Lower lobe of right lung (tissue), 2 donors: Measurements from ENCODE around the gene RALGDS. TPM values are rescaled to one million over a fixed set of nuclear protein-coding genes. Genes with fewer than 3 reads are reported as not detected.
"Not testable (repeated sequence)": the region's sequence is repeated elsewhere in the genome, so short reads cannot be mapped to it uniquely, and the experiment has no call there.

Source experiments
- ATAC-seq, 2 donors: fragments of 200-7000 bp; cut with Tn5 transposase; one replicate each; pipeline ENCODE4 v1.9.1; 2020 to 2022; ENCODE audit warnings: mild to moderate bottlenecking in 2 of 2, moderate library complexity in 2 of 2
- DNase-seq: peaks from one replicate; pipeline ENCODE4 v3.0.0-alpha.2; 2020
- H3K27ac ChIP-seq: fragments of 200-600 bp; one replicate; pipeline ENCODE4 v1.8.0; 2022
- H3K27me3 ChIP-seq: fragments of 200-600 bp; one replicate; pipeline ENCODE4 v1.8.0; 2022; ENCODE audit warnings: low read depth
- H3K36me3 ChIP-seq: fragments of 200-600 bp; one replicate; pipeline ENCODE4 v1.8.0; 2022; ENCODE audit warnings: mild to moderate bottlenecking
- H3K4me1 ChIP-seq: fragments of 200-600 bp; one replicate; pipeline ENCODE4 v1.8.0; 2022
- H3K4me3 ChIP-seq: fragments of 200-600 bp; one replicate; pipeline ENCODE4 v1.8.0; 2022; ENCODE audit warnings: mild to moderate bottlenecking
- H3K9me3 ChIP-seq: fragments of 200-600 bp; one replicate; pipeline ENCODE4 v1.8.0; 2022
- CTCF ChIP-seq: fragments of 200-600 bp; IDR thresholded peaks from one replicate; pipeline ENCODE4 v1.8.0; 2022; ENCODE audit warnings: antibody characterized with exemption, mild to moderate bottlenecking
- intact Hi-C: fragments of 100-400 bp; cut with DNase I; formaldehyde crosslinking; loops from one replicate; pipeline ENCODE4 v1.11.0; 2022
- total RNA-seq: library from RNA; stranded (reverse); fragmentation: NEBNext Ultra II Directional; extraction: Animal tissue kit (Norgen Biotek cat#: 25700); gene quantifications from one replicate; pipeline ENCODE4 v1.2.1, GENCODE V29; 2021
- donor health status: DM: no; HTN: yes; CAD: no; lungs with severe emphysema.

The RALGDS gene
- total RNA-seq, 1 donor from 2014 or later = 71.1 TPM

GRCh38 chr9:133087429-133088145 is 33.5 kb downstream of the RALGDS start:
- Histone ChIP-seq H3K4me1 (no peaks in the 10 kb centered on the region), H3K27ac (no peak overlapping the region), H3K36me3 (no peaks in the 10 kb centered on the region), H3K9me3 (no peaks in the 10 kb centered on the region), H3K4me3 (no peak overlapping the region), H3K27me3 (no peaks in the 10 kb centered on the region)
- no peak for TF ChIP-seq CTCF
- ATAC-seq (peak in 1 of 2 donors; percentile 8), DNase-seq (no peak)
- intact Hi-C loops = no loop called here

GRCh38 chr9:133086894-133087293 is 34.1 kb downstream of the RALGDS start:
- no peak for ATAC-seq
- Histone ChIP-seq H3K27ac (no peak overlapping the region), H3K4me3 (no peak overlapping the region), H3K36me3 (no peaks in the 10 kb centered on the region), H3K4me1 (no peaks in the 10 kb centered on the region), H3K27me3 (no peaks in the 10 kb centered on the region), H3K9me3 (no peaks in the 10 kb centered on the region)
- intact Hi-C loops = no loop called here
- no peak for DNase-seq
- TF ChIP-seq CTCF = no peak

- H3K27me3 ChIP-seq, DNase-seq, H3K4me1 ChIP-seq, H3K36me3 ChIP-seq, intact Hi-C loops, H3K4me3 ChIP-seq, H3K9me3 ChIP-seq, H3K27ac ChIP-seq, ATAC-seq: not testable (repeated sequence)
These were observed 34.7 kb downstream of the RALGDS start for GRCh38 chr9:133086212-133086860.

- H3K9me3 ChIP-seq, ATAC-seq, H3K4me1 ChIP-seq, H3K36me3 ChIP-seq, H3K4me3 ChIP-seq, DNase-seq, H3K27me3 ChIP-seq, intact Hi-C loops, H3K27ac ChIP-seq: not testable (repeated sequence)
These were observed 37.4 kb downstream of the RALGDS start for GRCh38 chr9:133083688-133084087.

- H3K4me3 ChIP-seq, intact Hi-C loops, H3K27me3 ChIP-seq, H3K36me3 ChIP-seq, H3K4me1 ChIP-seq, DNase-seq, H3K9me3 ChIP-seq, H3K27ac ChIP-seq, ATAC-seq: not testable (repeated sequence)
These were observed 38.9 kb downstream of the RALGDS start for GRCh38 chr9:133081957-133082644.

- intact Hi-C loops, DNase-seq, H3K4me3 ChIP-seq: not testable (repeated sequence)
These were observed 40.0 kb downstream of the RALGDS start for GRCh38 chr9:133080786-133081779.

GRCh38 chr9:133080161-133080560 is 40.9 kb downstream of the RALGDS start:
- DNase-seq (no peak), ATAC-seq (no peak)
- Histone ChIP-seq H3K9me3 (no peaks in the 10 kb centered on the region), H3K36me3 (no peaks in the 10 kb centered on the region), H3K27ac (no peak overlapping the region), H3K4me3 (no peak overlapping the region), H3K27me3 (peaks cover 4% of the 10 kb centered on the region), H3K4me1 (no peaks in the 10 kb centered on the region)
- intact Hi-C loops = no loop called here
- TF ChIP-seq CTCF = no peak

More at GRCh38 chr9:133080786-133081779, 40.0 kb downstream of the RALGDS start:
- H3K27me3 ChIP-seq, ATAC-seq, H3K27ac ChIP-seq, H3K4me1 ChIP-seq, H3K36me3 ChIP-seq, H3K9me3 ChIP-seq: not testable (repeated sequence)
